BLaER1 treated with 17β-estradiol and CSF1 and Interleukin-3, amounts not matched to agents 10 nM and 100 nM (cell line): ENCODE results near the gene MYOT.
A peak's percentile ranks its signal among the peaks of the same experiment; 100 is the strongest.

Source experiments
- H3K27ac ChIP-seq, 11 experiments: shearing (Covaris generic); formaldehyde crosslinking; 2 replicates each; pipeline ENCODE4 v1.8.1; 2022
- H3K27me3 ChIP-seq, 11 experiments: shearing (Covaris generic); formaldehyde crosslinking; 2 replicates each; pipeline ENCODE4 v1.8.1; 2022
- H3K36me3 ChIP-seq, 11 experiments: shearing (Covaris generic); formaldehyde crosslinking; 2 replicates each; pipeline ENCODE4 v1.8.1; 2022
- H3K4me1 ChIP-seq, 10 experiments: shearing (Covaris generic); formaldehyde crosslinking; 2 replicates each; pipeline ENCODE4 v1.8.1; 2022
- H3K4me2 ChIP-seq, 11 experiments: shearing (Covaris generic); formaldehyde crosslinking; 2 replicates each; pipeline ENCODE4 v1.8.1; 2022
- H3K4me3 ChIP-seq, 10 experiments: shearing (Covaris generic); formaldehyde crosslinking; 2 replicates each; pipeline ENCODE4 v1.8.1; 2022
- H3K9ac ChIP-seq, 11 experiments: shearing (Covaris generic); formaldehyde crosslinking; 2 replicates each; pipeline ENCODE4 v1.8.1; 2022
- H3K9me3 ChIP-seq, 11 experiments: shearing (Covaris generic); formaldehyde crosslinking; replicated peaks in 1 of 11; 2 replicates each; pipeline ENCODE4 v1.8.1; 2022
- H4K20me1 ChIP-seq, 11 experiments: shearing (Covaris generic); formaldehyde crosslinking; 2 replicates each; pipeline ENCODE4 v1.8.1; 2022
- Cebpa-rat ChIP-seq, 11 experiments: shearing (Covaris generic); IDR thresholded peaks; 2 replicates each; pipeline ENCODE4 v1.8.1; 2022

MYOT gene

DNA sequence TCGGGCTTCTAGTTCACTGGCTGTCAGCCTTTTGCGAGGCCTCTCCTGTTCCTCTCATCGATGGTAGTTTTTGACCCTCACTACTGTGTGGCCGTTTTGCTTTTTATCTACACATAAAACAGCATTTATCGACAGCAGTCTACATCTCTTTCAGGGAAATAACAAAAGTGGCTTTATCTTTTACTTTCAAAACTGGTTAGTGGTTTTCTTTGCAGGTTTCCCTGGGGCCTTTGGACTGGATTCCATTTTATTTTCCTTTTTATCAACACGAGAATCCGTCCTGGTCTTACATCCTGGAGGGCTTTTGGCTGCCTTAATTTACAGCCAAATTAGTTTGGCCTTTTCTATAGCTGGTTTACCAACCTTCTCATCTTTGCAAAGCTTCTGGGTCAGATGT lies 20.8 kb downstream of the MYOT start:
- TF ChIP-seq Cebpa-rat (IDR thresholded peaks at IDR 0.05) = no peak
- peak overlapping the region in 4 of 10 experiments; percentile 4 to 51 (median 29); a peak in 1 of 20 replicates for H3K4me3 ChIP-seq
- no peaks in the 10 kb centered on the region for H3K36me3 ChIP-seq
- H3K27ac ChIP-seq = no peak overlapping the region
- H4K20me1 ChIP-seq = no peaks in the 10 kb centered on the region
- peak overlapping the region in 5 of 11 experiments; percentile 2 to 47 (median 44); a peak in 7 of 22 replicates for H3K9ac ChIP-seq
- peak overlapping the region; percentile 33 to 55 (median 47); a peak in 15 of 22 replicates for H3K4me2 ChIP-seq
- H3K9me3 ChIP-seq = peaks cover 0 to 6% (median 0%) of the 10 kb centered on the region in 11 experiments; a peak in 1 of 22 replicates
- peaks cover 0 to 6% (median 0%) of the 10 kb centered on the region in 10 experiments; a peak in 1 of 20 replicates for H3K4me1 ChIP-seq
- H3K27me3 ChIP-seq = peaks cover 13 to 23% (median 21%) of the 10 kb centered on the region in 11 experiments

DNA sequence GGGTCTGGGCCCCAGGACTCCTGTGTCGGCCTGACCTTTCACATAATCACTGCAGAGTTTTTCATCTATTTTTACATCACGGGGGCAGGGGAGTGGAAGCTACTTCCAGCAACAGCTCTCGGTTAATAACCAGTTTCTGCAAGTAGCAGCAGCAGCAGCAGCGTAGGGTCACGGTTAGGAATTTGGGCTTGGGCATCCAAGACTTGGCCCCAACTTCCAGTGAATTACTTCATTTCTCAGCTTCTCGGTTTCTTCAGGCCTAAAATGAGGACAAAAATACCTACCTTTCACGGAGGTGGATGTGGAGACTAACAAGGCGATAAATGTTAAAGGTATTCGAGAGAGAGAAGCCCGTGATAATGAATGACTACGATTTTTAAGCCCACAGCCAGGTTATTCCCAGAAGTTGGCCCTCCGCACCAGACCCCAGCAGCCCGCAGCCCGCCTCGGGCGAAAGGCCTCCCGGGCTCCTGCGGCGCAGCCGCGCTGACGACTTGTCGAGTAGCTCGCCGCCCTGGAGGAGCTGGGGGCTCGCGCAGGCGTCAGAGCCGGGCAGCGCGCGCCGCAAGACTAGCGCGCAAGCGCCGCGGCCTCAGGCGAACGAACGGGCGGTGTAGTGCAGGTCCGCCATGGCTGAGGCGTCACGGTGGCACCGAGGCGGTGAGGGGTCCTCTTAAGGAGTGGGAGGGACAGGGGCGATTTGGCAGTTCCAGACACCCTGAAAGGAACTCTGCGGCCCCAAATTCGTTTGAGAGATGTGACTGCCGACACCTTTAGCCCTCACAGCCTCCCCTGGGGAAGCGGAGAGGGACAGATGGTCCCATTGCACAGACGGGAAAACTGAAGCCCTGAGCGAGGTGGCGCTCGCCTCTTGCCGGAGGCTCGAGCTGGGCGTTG lies 21.5 kb downstream of the MYOT start, which contains the start of gene PKD2L2:
TSS of gene PKD2L2 (plus strand) at position 595 of the 897 bp plus-strand sequence. CDS start at position 630, 35 bp downstream.
- Histone ChIP-seq H3K4me2 (peak within 1 kb of the TSS; percentile 33 to 55 (median 47)), H3K4me1 (peaks cover 0 to 6% (median 0%) of the 10 kb centered on the region in 10 experiments; a peak in 1 of 20 replicates), H3K36me3 (no peaks in the 10 kb centered on the region), H3K9me3 (peaks cover 0 to 6% (median 0%) of the 10 kb centered on the region in 11 experiments; a peak in 1 of 22 replicates), H3K4me3 (peak within 1 kb of the TSS; percentile 4 to 51 (median 29); a peak in 10 of 20 replicates), H3K9ac (peak within 1 kb of the TSS in 9 of 11 experiments; percentile 2 to 52 (median 43); a peak in 13 of 22 replicates), H4K20me1 (no peaks in the 10 kb centered on the region), H3K27me3 (peaks cover 13 to 23% (median 21%) of the 10 kb centered on the region in 11 experiments), H3K27ac (0 out of 22 replicates have a peak within 1 kb of the TSS, but pooled peaks of 1 of the 11 experiments have one; percentile 20)
- TF ChIP-seq Cebpa-rat (IDR thresholded peaks at IDR 0.05) = no peak

DNA sequence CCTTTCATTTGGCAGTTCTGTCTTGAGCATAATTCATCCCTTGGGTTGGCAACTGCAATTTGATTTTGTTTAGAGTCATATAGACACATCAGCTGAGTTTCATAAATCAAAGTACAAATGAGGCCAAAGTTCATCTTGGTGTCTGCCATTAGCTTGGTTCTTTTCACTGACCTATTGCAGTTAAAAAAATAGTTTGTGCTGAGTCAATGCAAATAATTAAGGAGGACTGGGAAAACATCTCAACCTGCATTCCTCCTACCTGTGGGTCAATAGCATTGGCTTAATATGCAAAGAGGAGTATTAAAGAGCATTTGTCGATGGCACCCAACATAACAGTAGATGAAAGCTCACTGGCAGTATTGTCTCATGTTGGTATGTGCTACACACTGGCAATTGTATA lies 23.2 kb downstream of the MYOT start:
- Histone ChIP-seq H3K4me1 (peaks cover 0 to 6% (median 0%) of the 10 kb centered on the region in 10 experiments; a peak in 1 of 20 replicates), H3K27ac (no peak overlapping the region), H3K9ac (no peak overlapping the region), H3K9me3 (peaks cover 0 to 6% (median 0%) of the 10 kb centered on the region in 11 experiments; a peak in 1 of 22 replicates), H3K27me3 (peaks cover 13 to 23% (median 21%) of the 10 kb centered on the region in 11 experiments), H4K20me1 (no peaks in the 10 kb centered on the region), H3K36me3 (no peaks in the 10 kb centered on the region), H3K4me2 (no peak overlapping the region), H3K4me3 (no peak overlapping the region)
- TF ChIP-seq Cebpa-rat (IDR thresholded peaks at IDR 0.05) = no peak

DNA sequence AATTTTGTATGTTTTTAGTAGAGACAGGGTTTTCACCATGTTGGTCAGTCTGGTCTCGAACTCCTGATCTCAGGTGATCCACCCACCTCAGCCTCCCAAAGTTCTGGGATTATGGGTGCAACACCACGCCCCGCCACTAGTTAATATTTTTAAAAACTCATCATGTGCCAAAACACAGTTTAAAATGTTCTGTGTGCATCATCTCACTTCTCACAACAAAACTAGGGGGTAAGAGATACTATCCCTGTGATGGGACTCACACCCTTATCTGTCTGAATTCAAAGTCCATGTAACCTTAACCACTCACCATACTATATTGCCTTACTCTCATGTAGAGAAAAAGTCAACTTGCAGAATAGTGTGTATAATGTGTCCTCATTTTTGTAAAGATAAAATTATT lies 24.2 kb downstream of the MYOT start:
- Histone ChIP-seq H3K27me3 (peaks cover 13 to 23% (median 21%) of the 10 kb centered on the region in 11 experiments), H4K20me1 (no peaks in the 10 kb centered on the region), H3K4me1 (peaks cover 0 to 6% (median 0%) of the 10 kb centered on the region in 10 experiments; a peak in 1 of 20 replicates), H3K4me3 (no peak overlapping the region), H3K9ac (no peak overlapping the region), H3K9me3 (peaks cover 0 to 6% (median 0%) of the 10 kb centered on the region in 11 experiments; a peak in 1 of 22 replicates), H3K36me3 (no peaks in the 10 kb centered on the region), H3K27ac (no peak overlapping the region), H3K4me2 (no peak overlapping the region)
- no peak for TF ChIP-seq Cebpa-rat (IDR thresholded peaks at IDR 0.05)

DNA sequence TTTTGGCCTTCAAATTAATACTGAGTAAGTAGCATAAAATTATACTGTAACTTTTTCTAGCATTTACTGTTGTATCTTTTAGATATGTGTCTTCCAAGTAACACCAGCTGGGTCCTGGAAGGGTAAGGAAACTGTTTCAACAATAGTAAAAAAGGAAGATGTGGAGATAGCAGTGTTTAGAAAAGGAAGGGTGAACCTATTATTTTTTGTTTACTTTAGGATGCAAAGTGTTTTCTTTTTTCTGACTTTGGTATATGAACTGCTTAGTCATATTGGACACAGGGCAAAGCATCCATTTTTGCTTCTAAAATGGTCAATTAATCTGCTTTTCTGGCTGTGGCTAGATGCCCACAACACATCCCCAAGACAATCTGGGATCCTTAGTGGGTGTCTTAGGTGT lies 26.9 kb downstream of the MYOT start:
- Histone ChIP-seq H3K27ac (no peak overlapping the region), H3K4me3 (no peak overlapping the region), H3K4me2 (no peak overlapping the region), H3K4me1 (peaks cover 0 to 12% (median 3%) of the 10 kb centered on the region in 10 experiments; a peak in 9 of 20 replicates), H3K9ac (no peak overlapping the region), H4K20me1 (no peaks in the 10 kb centered on the region), H3K36me3 (no peaks in the 10 kb centered on the region), H3K9me3 (peaks cover 0 to 1% (median 0%) of the 10 kb centered on the region in 11 experiments; a peak in 1 of 22 replicates), H3K27me3 (peaks cover under 1 to 7% (median 3%) of the 10 kb centered on the region in 11 experiments; a peak in 21 of 22 replicates)
- no peak for TF ChIP-seq Cebpa-rat (IDR thresholded peaks at IDR 0.05)

DNA sequence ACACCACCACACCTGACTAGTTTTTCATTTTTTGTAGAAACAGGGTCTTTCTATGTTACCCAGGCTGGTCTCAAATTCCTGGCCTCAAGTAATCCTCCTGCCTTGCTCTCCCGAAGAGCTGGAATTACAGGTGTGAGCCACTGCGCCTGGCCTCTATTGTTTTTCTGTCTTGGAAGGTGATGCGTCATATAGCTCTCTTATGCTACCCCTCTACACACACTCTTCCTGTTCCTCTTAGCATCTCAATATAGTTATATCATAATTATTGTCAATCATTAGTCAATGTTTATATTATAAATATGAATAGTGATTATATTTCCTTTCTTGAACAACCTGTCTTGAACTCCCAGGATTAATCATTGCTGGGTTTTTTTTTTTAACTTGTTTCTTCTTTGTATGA lies 28.9 kb downstream of the MYOT start:
- H3K36me3 ChIP-seq = no peaks in the 10 kb centered on the region
- H3K4me3 ChIP-seq = no peak overlapping the region
- no peak overlapping the region for H3K4me2 ChIP-seq
- peaks cover 0 to 12% (median 3%) of the 10 kb centered on the region in 10 experiments; a peak in 9 of 20 replicates for H3K4me1 ChIP-seq
- H3K27me3 ChIP-seq = no peaks in the 10 kb centered on the region
- H3K9me3 ChIP-seq = no peaks in the 10 kb centered on the region
- no peak for TF ChIP-seq Cebpa-rat (IDR thresholded peaks at IDR 0.05)
- no peak overlapping the region for H3K9ac ChIP-seq
- H3K27ac ChIP-seq = no peak overlapping the region
- no peaks in the 10 kb centered on the region for H4K20me1 ChIP-seq

DNA sequence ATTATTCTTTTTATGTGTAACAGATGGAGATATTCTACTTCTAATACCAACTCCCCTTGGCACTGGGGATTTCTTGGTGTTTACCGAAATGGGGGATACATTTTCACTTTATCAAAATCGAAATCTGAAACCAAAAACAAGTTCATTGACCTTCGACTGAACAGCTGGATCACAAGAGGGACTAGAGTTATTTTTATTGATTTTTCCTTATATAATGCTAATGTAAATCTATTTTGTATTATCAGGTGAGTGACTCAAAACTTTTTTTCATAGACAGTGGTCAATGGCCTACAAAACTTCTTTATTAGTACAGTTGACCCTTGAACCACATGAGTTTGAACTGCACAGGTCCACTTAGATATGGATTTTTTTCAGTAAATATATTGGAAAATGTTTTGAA lies 31.8 kb downstream of the MYOT start:
- H3K4me2 ChIP-seq = no peak overlapping the region
- no peak overlapping the region for H3K27ac ChIP-seq
- H3K27me3 ChIP-seq = no peaks in the 10 kb centered on the region
- TF ChIP-seq Cebpa-rat (IDR thresholded peaks at IDR 0.05) = no peak
- no peak overlapping the region for H3K4me3 ChIP-seq
- H3K4me1 ChIP-seq = peaks cover 0 to 12% (median 3%) of the 10 kb centered on the region in 10 experiments; a peak in 9 of 20 replicates
- H4K20me1 ChIP-seq = no peaks in the 10 kb centered on the region
- H3K9ac ChIP-seq = no peak overlapping the region
- H3K36me3 ChIP-seq = no peaks in the 10 kb centered on the region
- H3K9me3 ChIP-seq = no peaks in the 10 kb centered on the region

DNA sequence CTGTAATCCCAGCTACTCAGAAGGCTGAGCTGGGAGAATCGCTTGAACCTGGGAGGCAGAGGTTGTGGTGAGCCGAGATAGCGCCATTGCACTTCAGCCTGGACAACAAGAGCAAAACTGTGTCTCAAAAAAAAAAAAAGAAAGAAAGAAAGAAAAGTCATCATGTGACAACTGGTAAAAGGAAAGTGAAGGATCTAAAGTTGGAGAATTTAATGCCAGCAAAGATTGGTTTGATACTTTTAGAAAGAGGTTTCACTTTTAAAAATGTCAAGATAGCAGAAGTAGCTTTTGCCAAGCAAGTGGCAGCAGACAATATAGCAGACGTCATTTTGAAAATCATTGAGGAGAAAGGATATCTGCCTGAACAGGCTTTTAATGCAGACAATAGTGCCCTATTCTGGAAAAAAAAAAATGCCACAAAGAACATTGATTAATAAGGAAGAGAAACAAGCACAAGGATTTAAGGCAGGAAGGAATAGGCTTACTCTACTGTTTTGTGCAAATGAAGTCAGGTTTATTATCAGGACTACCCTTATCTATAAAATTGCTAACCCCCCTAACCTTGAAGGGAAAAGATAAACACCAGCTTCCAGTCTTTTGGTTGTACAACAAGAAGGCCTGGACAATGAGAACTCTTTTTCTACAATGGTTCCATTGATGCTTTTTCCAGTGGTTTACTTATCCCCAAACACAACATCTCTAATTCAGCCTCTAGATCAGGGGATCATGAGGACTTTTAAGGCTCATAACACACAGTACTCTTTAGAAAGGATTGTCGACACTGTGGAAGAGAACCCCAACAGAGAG lies 33.6 kb downstream of the MYOT start:
- H4K20me1 ChIP-seq = no peaks in the 10 kb centered on the region
- no peak for TF ChIP-seq Cebpa-rat (IDR thresholded peaks at IDR 0.05)
- no peaks in the 10 kb centered on the region for H3K36me3 ChIP-seq
- H3K9ac ChIP-seq = no peak overlapping the region
- H3K4me2 ChIP-seq = no peak overlapping the region
- H3K27ac ChIP-seq = no peak overlapping the region
- no peaks in the 10 kb centered on the region for H3K27me3 ChIP-seq
- H3K4me1 ChIP-seq = peaks cover 0 to 12% (median 3%) of the 10 kb centered on the region in 10 experiments; a peak in 9 of 20 replicates
- no peak overlapping the region for H3K4me3 ChIP-seq
- no peaks in the 10 kb centered on the region for H3K9me3 ChIP-seq
